HepG2 (cell line): Measurements from ENCODE around the gene CLHC1. TPM values are rescaled to one million over a fixed set of nuclear protein-coding genes. Genes with fewer than 3 reads are reported as not detected.

Experiments
- ATAC-seq: fragments of 200-7000 bp; cut with Tn5 transposase; 3 replicates; pipeline ENCODE4 v1.9.1; 2020; ENCODE audit warnings: mild to moderate bottlenecking, moderate library complexity
- BruUV-seq: library from RNA; stranded (reverse); fragments of 400-500 nt; replicated peaks from 2 replicates; lab custom pipeline; 2021; lab: Mats Ljungman, UMichigan
- CTCF ChIA-PET: fragments of 300-600 bp; formaldehyde crosslinking; extraction: SDS; loops from one replicate; lab custom pipeline; 2021; ENCODE audit warnings: low total read pairs, inconsistent platforms, low intra/inter-chr PET ratio; lab: Yijun Ruan, JAX
- POLR2A ChIA-PET: fragments of 350-600 bp; sonication (Branson Sonifier 250); formaldehyde crosslinking; loops from one replicate; lab custom pipeline; 2020; ENCODE audit warnings: antibody characterized with exemption, inconsistent platforms; lab: Yijun Ruan, JAX
- DNase-seq: peaks from one replicate; pipeline ENCODE4 v3.0.0-alpha.2; 2015; ENCODE audit warnings: low spot score
- FAIRE-seq: peaks from 3 replicates; lab custom pipeline; 2011; peaks lifted over from hg19 to GRCh38; lab: Jason Lieb, UNC
- H2AFZ ChIP-seq: one replicate; pipeline ENCODE4 v1.6.1; 2011; ENCODE audit warnings: low read length, inconsistent platforms
- H3K27ac ChIP-seq: fragments of 300-600 bp; 3 replicates; pipeline ENCODE4 v1.8.0; 2011; ENCODE audit warnings: mixed run types, mild to moderate bottlenecking, mixed read lengths, low read length, inconsistent platforms; ENCODE audit not compliant: insufficient read depth; ENCODE audit errors: extremely low read length
- H3K27me3 ChIP-seq, 2 experiments: fragments of 200-600 bp in 1 of 2; 2 replicates in 1 of 2; 3 replicates in 1 of 2; pipeline versions ENCODE4 v1.6.0 to v1.8.0; 2011; ENCODE audit warnings: low read length in 2 of 2, mild to moderate bottlenecking in 2 of 2, moderate library complexity in 2 of 2, inconsistent platforms in 1 of 2; ENCODE audit not compliant: insufficient read depth in 2 of 2, control insufficient read depth in 1 of 2
- H3K36me3 ChIP-seq, 2 experiments: fragments of 200-600 bp in 1 of 2; replicated peaks in 1 of 2; 2 replicates in 1 of 2; 3 replicates in 1 of 2; pipeline versions ENCODE4 v1.5.1 to v1.8.0; 2011; ENCODE audit warnings: low read length in 2 of 2, inconsistent platforms in 1 of 2; ENCODE audit not compliant: insufficient read depth in 2 of 2, control insufficient read depth in 1 of 2
- H3K4me1 ChIP-seq: 2 replicates; pipeline ENCODE4 v1.5.1; 2012; ENCODE audit warnings: low read length, inconsistent platforms; ENCODE audit not compliant: insufficient read depth
- H3K4me2 ChIP-seq: 2 replicates; pipeline ENCODE4 v1.6.0; 2011; ENCODE audit warnings: low read depth, low read length, inconsistent platforms
- H3K4me3 ChIP-seq, 3 experiments: fragments of 200-600 bp in 1 of 3; sonication (generic), shearing (Covaris generic) in 1 of 3; replicated peaks in 1 of 3; 2 replicates each; pipeline ENCODE4 v1.5.1; 2011 to 2016; ENCODE audit warnings: low read length in 3 of 3, inconsistent platforms in 2 of 3, low read depth in 2 of 3, mild to moderate bottlenecking in 2 of 3, control low read depth in 1 of 3, mixed read lengths in 1 of 3; ENCODE audit not compliant: insufficient read depth in 1 of 3
- H3K79me2 ChIP-seq: one replicate; pipeline ENCODE4 v1.6.1; 2011; ENCODE audit warnings: low read length, inconsistent platforms; ENCODE audit not compliant: insufficient read depth
- H3K9ac ChIP-seq: 2 replicates; pipeline ENCODE4 v1.6.0; 2011; ENCODE audit warnings: mild to moderate bottlenecking, low read depth, low read length, inconsistent platforms; ENCODE audit not compliant: insufficient read depth
- H3K9me3 ChIP-seq: 2 replicates; pipeline ENCODE4 v1.5.1; 2012; ENCODE audit warnings: mild to moderate bottlenecking, low read length
- H4K20me1 ChIP-seq: 2 replicates; pipeline ENCODE4 v1.6.0; 2011; ENCODE audit warnings: inconsistent platforms, mild to moderate bottlenecking, low read length, moderate library complexity; ENCODE audit not compliant: insufficient read depth
- DNMT1 ChIP-seq: sonication (generic); formaldehyde crosslinking; IDR thresholded peaks from 2 replicates; pipeline ENCODE4 v1.5.1; 2020; ENCODE audit warnings: mild to moderate bottlenecking, missing genetic modification reagents
- ETV6 ChIP-seq: sonication (generic); formaldehyde crosslinking; conservative IDR thresholded peaks from 2 replicates; pipeline ENCODE4 v1.4.0; 2020; ENCODE audit warnings: missing genetic modification reagents
- HMG20B ChIP-seq: conservative IDR thresholded peaks from 2 replicates; pipeline ENCODE4 v1.6.1; 2016; ENCODE audit warnings: missing genetic modification reagents, missing compliant biosample characterization
- IKZF4 ChIP-seq: sonication (generic); formaldehyde crosslinking; IDR thresholded peaks from 2 replicates; pipeline ENCODE4 v1.5.1; 2020; ENCODE audit warnings: borderline replicate concordance, mild to moderate bottlenecking, low read depth, missing genetic modification reagents; ENCODE audit errors: not compliant biosample characterization
- MEF2D ChIP-seq: sonication (generic); formaldehyde crosslinking; IDR thresholded peaks from 2 replicates; pipeline ENCODE4 v1.5.1; 2020; ENCODE audit warnings: mild to moderate bottlenecking, missing genetic modification reagents
- NFKBIZ ChIP-seq: IDR thresholded peaks from 2 replicates; pipeline ENCODE4 v1.6.1; 2018; ENCODE audit warnings: missing genetic modification reagents, missing compliant biosample characterization
- TOPORS ChIP-seq: sonication (generic); formaldehyde crosslinking; IDR thresholded peaks from 2 replicates; pipeline ENCODE4 v1.8.0; 2023; ENCODE audit warnings: mild to moderate bottlenecking, missing genetic modification reagents
- ZNF251 ChIP-seq: sonication (generic); formaldehyde crosslinking; IDR thresholded peaks from 2 replicates; pipeline ENCODE4 v1.9.0; 2021; ENCODE audit warnings: mild to moderate bottlenecking, missing genetic modification reagents
- ZNF367 ChIP-seq: sonication (generic); formaldehyde crosslinking; IDR thresholded peaks from 2 replicates; pipeline ENCODE4 v1.4.0; 2020; ENCODE audit warnings: missing genetic modification reagents, borderline replicate concordance
- ZNF501 ChIP-seq: sonication (generic); formaldehyde crosslinking; IDR thresholded peaks from 2 replicates; pipeline ENCODE4 v1.5.1; 2020; ENCODE audit warnings: mild to moderate bottlenecking, moderate library complexity, missing genetic modification reagents
- ZNF720 ChIP-seq: sonication (generic); formaldehyde crosslinking; IDR thresholded peaks from 2 replicates; pipeline ENCODE4 v1.4.0; 2020; ENCODE audit warnings: missing genetic modification reagents
- ZNF775 ChIP-seq: sonication (generic); formaldehyde crosslinking; IDR thresholded peaks from 2 replicates; pipeline ENCODE4 v1.4.0; 2020; ENCODE audit warnings: missing genetic modification reagents, mild to moderate bottlenecking, moderate library complexity, borderline replicate concordance
- WGBS: methylation state at CpG from one replicate; pipeline ENCODE4 v1.1.6; 2017; ENCODE audit warnings: low lambda C conversion rate; 5-methylcytosine and 5-hydroxymethylcytosine counted together
- in situ Hi-C: cut with HindIII; loops from 2 replicates; pipeline ENCODE4 v1.10.0; 2017; ENCODE audit warnings: low pct_unique_long_range_greater_than_20kb; ENCODE audit not compliant: extremely low pct_ligation_motif_present
- intact Hi-C: fragments of 100-400 bp; cut with micrococcal nuclease; formaldehyde crosslinking; loops from one replicate; pipeline ENCODE4 v1.10.0; 2022; ENCODE audit not compliant: unreplicated experiment
- polyA plus RNA-seq, 8 experiments: library from polyadenylated mRNA; depleted of rRNA in 3 of 8; stranded (reverse) in 7 of 8; unstranded in 1 of 8; fragments of >200 nt; fragmentation: Illumina TruSeq in 4 of 8; extraction: Trizol in 4 of 8; gene quantifications; 2 replicates each; pipeline versions ENCODE4 v1.2.1 to v1.2.3, GENCODE V29; 2011 to 2016; ENCODE audit warnings: low read depth in 4 of 8, missing spikeins in 1 of 8, mixed read lengths in 1 of 8; ENCODE audit not compliant: insufficient read depth in 1 of 8
- total RNA-seq, 5 experiments: library from RNA; depleted of rRNA; stranded (reverse); fragments of >200 nt; fragmentation: Illumina TruSeq; extraction: Trizol; gene quantifications; 2 replicates each; pipeline ENCODE4 v1.2.3, GENCODE V29; 2016; ENCODE audit warnings: low read depth in 1 of 5
- TF ChIP-seq, protein P1 (sequence below), 2 experiments: sonication (generic) in 1 of 2; formaldehyde crosslinking in 1 of 2; IDR thresholded peaks; 2 replicates each; pipeline versions ENCODE4 v1.4.0 to v1.6.1; 2016 to 2020; ENCODE audit warnings: borderline replicate concordance in 1 of 2, low read depth in 1 of 2, mild to moderate bottlenecking in 1 of 2, missing genetic modification reagents in 1 of 2
- TF ChIP-seq, protein P2 (sequence below): IDR thresholded peaks from 2 replicates; pipeline ENCODE4 v1.6.1; 2016; ENCODE audit warnings: low read depth, control low read depth
- TF ChIP-seq, protein P3 (sequence below), 2 experiments: sonication (generic) in 1 of 2; formaldehyde crosslinking in 1 of 2; IDR thresholded peaks; 2 replicates each; pipeline versions ENCODE4 v1.4.0 to v1.6.1; 2018 to 2020; ENCODE audit warnings: missing genetic modification reagents in 2 of 2, borderline replicate concordance in 1 of 2, low read depth in 1 of 2, mild to moderate bottlenecking in 1 of 2, missing biosample characterization in 1 of 2
- TF ChIP-seq, protein P4 (sequence below): sonication (generic); formaldehyde crosslinking; IDR thresholded peaks from 2 replicates; pipeline ENCODE4 v1.4.0; 2020; ENCODE audit warnings: missing genetic modification reagents, borderline replicate concordance

CLHC1 gene
- total and polyA plus RNA-seq, 2 of the 13 experiments (the other 11 are each of a cell fraction or from before 2014, with no cell fraction given): 9.8 to 12.6 TPM

DNA sequence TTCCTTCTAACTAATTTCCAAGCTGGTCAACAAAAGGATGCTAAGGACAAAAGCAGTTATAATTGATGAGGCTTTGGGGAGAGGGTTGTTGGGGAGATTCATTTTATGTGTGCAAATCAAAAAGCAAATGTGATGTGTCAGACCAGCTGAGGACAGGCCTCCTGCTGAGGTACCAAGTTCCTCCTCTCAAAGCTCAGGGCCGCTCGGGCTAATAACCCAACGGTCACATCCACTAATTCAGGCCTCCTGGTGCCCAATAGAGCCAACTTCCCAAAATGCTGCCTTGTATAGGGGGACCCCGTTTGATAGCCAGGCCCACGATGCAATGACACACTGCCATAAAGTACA, 93.2 kb downstream of the CLHC1 start:
- DNase-seq (no peak), FAIRE-seq (no peak), ATAC-seq (no peak)
- intact Hi-C loops: no loop called here
- Histone ChIP-seq H3K9me3 (no peaks in the 10 kb centered on the region), H3K27me3 (peaks cover 1 to 29% of the 10 kb centered on the region in 2 experiments; a peak in 3 of 5 replicates), H4K20me1 (no peaks in the 10 kb centered on the region), H3K9ac (no peak overlapping the region), H3K27ac (no peak overlapping the region), H3K4me2 (no peak overlapping the region), H3K4me3 (no peak overlapping the region), H3K36me3 (no peaks in the 10 kb centered on the region), H2AFZ (no peak overlapping the region), H3K79me2 (no peaks in the 10 kb centered on the region), H3K4me1 (peaks cover 50% of the 10 kb centered on the region)
- CTCF ChIA-PET: no interaction called here
- in situ Hi-C loops: no loop called here
- 64% methylated on average over 5 of the region's 5 CpGs for WGBS
- BruUV-seq: no TSS peak
- POLR2A ChIA-PET: interaction anchor here (1.3 kb wide), 1 partner anchor 89 kb away, joined by 4 read pairs; the partner anchor contains the start of gene RTN4
- TF ChIP-seq IKZF4 (CRISPR knock-in tag) (no peak), NFKBIZ (no peak), ZNF251 (CRISPR knock-in tag) (no peak), DNMT1 (CRISPR knock-in tag) (no peak), HMG20B (CRISPR knock-in tag) (no peak), ZNF720 (CRISPR knock-in tag) (no peak), ZNF775 (no peak), MEF2D (CRISPR knock-in tag) (no peak), TOPORS (CRISPR knock-in tag) (no peak), ZNF501 (CRISPR knock-in tag) (no peak), ETV6 (CRISPR knock-in tag) (no peak), ZNF367 (CRISPR knock-in tag) (no peak)
- TF ChIP-seq, protein P1, sequence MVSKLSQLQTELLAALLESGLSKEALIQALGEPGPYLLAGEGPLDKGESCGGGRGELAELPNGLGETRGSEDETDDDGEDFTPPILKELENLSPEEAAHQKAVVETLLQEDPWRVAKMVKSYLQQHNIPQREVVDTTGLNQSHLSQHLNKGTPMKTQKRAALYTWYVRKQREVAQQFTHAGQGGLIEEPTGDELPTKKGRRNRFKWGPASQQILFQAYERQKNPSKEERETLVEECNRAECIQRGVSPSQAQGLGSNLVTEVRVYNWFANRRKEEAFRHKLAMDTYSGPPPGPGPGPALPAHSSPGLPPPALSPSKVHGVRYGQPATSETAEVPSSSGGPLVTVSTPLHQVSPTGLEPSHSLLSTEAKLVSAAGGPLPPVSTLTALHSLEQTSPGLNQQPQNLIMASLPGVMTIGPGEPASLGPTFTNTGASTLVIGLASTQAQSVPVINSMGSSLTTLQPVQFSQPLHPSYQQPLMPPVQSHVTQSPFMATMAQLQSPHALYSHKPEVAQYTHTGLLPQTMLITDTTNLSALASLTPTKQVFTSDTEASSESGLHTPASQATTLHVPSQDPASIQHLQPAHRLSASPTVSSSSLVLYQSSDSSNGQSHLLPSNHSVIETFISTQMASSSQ (IDR thresholded peaks at IDR 0.05; ENCODE audit: low read depth): no peak
- TF ChIP-seq, protein P1 (CRISPR knock-in tag; IDR thresholded peaks at IDR 0.05; ENCODE audit: borderline replicate concordance): no peak
- TF ChIP-seq, protein P2, sequence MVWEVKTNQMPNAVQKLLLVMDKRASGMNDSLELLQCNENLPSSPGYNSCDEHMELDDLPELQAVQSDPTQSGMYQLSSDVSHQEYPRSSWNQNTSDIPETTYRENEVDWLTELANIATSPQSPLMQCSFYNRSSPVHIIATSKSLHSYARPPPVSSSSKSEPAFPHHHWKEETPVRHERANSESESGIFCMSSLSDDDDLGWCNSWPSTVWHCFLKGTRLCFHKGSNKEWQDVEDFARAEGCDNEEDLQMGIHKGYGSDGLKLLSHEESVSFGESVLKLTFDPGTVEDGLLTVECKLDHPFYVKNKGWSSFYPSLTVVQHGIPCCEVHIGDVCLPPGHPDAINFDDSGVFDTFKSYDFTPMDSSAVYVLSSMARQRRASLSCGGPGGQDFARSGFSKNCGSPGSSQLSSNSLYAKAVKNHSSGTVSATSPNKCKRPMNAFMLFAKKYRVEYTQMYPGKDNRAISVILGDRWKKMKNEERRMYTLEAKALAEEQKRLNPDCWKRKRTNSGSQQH (CRISPR knock-in tag): no peak
- TF ChIP-seq, protein P3, sequence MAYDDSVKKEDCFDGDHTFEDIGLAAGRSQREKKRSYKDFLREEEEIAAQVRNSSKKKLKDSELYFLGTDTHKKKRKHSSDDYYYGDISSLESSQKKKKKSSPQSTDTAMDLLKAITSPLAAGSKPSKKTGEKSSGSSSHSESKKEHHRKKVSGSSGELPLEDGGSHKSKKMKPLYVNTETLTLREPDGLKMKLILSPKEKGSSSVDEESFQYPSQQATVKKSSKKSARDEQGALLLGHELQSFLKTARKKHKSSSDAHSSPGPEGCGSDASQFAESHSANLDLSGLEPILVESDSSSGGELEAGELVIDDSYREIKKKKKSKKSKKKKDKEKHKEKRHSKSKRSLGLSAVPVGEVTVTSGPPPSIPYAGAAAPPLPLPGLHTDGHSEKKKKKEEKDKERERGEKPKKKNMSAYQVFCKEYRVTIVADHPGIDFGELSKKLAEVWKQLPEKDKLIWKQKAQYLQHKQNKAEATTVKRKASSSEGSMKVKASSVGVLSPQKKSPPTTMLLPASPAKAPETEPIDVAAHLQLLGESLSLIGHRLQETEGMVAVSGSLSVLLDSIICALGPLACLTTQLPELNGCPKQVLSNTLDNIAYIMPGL (CRISPR knock-in tag; IDR thresholded peaks at IDR 0.05; ENCODE audit: borderline replicate concordance in 1 of 2, low read depth in 1 of 2): no peak
- TF ChIP-seq, protein P4, sequence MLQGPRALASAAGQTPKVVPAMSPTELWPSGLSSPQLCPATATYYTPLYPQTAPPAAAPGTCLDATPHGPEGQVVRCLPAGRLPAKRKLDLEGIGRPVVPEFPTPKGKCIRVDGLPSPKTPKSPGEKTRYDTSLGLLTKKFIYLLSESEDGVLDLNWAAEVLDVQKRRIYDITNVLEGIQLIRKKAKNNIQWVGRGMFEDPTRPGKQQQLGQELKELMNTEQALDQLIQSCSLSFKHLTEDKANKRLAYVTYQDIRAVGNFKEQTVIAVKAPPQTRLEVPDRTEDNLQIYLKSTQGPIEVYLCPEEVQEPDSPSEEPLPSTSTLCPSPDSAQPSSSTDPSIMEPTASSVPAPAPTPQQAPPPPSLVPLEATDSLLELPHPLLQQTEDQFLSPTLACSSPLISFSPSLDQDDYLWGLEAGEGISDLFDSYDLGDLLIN (CRISPR knock-in tag): no peak
